Stimulated activated CD8-positive, alpha-beta memory T cell treated with anti-CD3 and anti-CD28 coated beads, Interleukin-15, amount 100 ng/mL, for 48 hours (primary cell): ENCODE measurements around the gene TSSK6.
A peak's percentile ranks its signal among the peaks of the same experiment; 100 is the strongest.

Experiments used
- DNase-seq, 2 donors: peaks; one replicate each; pipeline ENCODE4 v3.0.0-alpha.2; 2020; ENCODE audit warnings: low read depth in 2 of 2

Gene TSSK6

GRCh38 chr19:19505669-19506326 lies 9.6 kb downstream of the TSSK6 start:
- no peak for DNase-seq

DNA sequence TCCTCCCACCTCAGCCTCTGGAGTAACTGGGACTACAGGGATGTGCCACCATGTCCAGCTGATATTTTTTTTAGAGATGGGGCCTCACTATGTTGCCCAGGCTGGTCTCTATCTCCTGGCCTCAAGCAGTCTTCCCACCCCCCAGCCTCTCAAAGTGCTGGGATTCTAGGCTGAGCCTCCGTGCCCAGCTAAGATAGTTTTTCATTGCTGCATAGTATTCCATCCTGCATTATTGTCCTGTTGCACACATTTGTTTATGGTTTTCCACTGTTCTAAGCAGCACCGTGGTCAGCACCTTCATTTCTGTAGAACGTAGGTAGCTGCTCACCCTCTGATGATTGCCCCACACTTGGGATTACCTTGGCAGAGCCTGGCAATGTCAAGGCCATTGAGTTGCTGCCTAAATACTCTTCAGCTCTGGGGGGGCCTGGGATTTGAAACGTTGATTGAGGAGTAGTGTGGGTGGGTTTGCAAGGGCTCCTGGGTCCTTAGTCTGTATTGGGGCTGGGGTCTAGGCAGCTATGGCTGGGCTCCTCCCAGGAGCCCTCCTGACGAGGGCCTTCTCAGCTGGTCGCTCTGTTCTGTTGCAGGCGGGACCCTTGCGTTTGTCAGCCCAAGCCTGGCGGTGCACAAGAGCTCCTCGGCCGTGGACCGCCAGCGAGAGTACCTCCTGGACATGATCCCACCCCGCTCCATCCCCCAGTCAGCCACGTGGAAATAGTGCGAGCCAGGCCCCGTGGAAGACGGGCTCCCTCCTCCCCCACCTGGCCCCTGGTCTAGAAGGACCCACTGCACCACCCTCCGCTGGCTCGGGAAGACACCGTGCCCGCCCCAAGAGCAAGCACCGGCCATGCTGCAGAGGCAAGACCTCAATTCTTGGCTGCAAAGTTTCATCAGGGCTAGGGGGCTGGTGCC lies 10.3 kb downstream of the TSSK6 start:
- DNase-seq = no peak

- DNase-seq = no peak
Measured at GRCh38 chr19:19502808-19503602, 12.3 kb downstream of the TSSK6 start.

GRCh38 chr19:19502281-19502680 lies 13.1 kb downstream of the TSSK6 start:
- no peak for DNase-seq

GRCh38 chr19:19501798-19502197 lies 13.6 kb downstream of the TSSK6 start:
- no peak for DNase-seq

- DNase-seq = no peak
Measured at GRCh38 chr19:19500975-19501644, 14.2 kb downstream of the TSSK6 start.

- DNase-seq = no peak
Measured at GRCh38 chr19:19499272-19499995, 15.9 kb downstream of the TSSK6 start.

GRCh38 chr19:19498255-19498991 lies 16.9 kb downstream of the TSSK6 start:
- no peak for DNase-seq

DNA sequence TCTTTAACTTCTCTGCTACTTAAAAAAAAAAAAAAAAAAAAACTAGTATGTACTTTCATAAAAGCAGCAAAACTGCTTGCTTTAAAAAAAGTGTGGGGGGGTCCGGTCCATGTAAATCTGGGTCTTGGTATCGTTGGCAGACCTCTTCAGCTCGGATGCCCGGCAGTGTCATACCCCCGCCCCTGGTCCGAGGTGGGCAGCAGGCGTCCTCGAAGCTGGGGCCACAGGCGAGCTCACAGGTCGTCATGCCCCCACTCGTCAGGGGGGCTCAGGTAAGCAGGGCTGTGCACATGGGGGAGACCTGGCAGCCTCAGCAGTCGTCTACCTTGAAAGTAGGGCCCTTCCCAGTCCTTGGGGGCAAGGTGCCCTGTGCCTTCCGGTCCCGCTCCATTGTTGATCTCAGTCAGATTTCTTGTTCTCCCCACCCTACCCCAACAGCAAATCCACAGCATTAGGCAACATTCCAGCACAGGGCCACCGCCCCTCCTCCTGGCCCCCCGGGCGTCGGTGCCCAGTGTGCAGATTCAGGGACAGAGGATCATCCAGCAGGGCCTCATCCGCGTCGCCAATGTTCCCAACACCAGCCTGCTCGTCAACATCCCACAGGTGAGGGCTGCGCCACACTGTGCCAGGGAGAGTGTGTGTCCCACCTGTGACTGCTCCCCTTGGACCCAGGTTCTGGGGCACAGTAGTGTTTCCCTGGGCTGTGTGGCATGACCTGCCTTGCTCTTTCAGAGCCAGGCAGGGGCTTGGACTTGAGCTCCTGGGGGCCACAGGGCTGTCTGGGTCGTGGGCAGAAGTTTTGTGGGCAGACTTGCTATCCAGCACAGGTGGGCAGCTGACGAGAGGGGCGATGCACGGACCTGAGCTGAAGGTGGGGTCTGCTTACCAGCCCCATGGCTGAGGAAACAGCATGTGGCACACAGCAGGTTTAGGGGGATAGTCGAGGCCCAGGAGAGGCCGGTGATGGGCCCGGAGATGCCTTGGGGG lies 19.4 kb downstream of the TSSK6 start:
- no peak for DNase-seq

- no peak for DNase-seq
Measured at GRCh38 chr19:19493841-19494546, 21.4 kb downstream of the TSSK6 start.

- no peak for DNase-seq
Measured at GRCh38 chr19:19492026-19492610, 23.2 kb downstream of the TSSK6 start.

GRCh38 chr19:19491321-19492025 lies 23.9 kb downstream of the TSSK6 start:
- no peak for DNase-seq

DNA sequence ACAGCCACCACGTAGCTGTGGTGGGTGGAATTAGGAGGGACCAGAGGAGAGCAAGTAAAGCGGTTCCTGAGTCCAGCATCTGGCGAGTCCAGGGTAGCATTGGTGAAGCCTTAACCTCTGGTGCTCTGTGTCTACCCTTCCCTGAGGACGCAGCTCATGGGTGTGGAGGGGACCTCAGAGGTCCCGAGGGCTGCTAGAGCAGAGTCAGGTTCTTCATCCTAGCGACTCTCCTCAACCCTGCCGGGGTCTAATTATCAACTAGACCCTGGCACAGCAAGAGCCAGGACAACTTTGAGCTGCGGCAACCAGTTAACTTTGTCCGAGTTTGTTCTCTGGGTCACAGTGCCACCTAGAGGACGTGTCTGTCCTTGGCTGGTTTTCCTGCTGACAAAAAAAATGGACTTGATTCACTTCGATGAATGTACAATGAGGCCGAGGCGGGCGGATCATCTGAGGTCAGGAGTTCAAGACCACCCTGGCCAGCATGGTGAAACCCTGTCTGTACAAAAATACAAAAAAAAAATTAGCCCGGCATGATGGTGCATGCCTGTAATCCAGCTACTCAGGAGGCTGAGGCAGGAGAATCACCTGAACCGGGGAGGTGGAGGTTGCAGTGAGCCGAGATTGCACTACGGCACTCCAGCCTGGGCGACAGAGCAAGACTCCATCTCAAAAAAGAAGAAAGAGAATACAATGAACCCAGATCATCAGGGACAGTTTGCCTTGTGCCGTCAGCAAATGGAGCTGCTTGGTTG lies 25.0 kb downstream of the TSSK6 start:
- DNase-seq = peak; percentile 42 to 52

DNA sequence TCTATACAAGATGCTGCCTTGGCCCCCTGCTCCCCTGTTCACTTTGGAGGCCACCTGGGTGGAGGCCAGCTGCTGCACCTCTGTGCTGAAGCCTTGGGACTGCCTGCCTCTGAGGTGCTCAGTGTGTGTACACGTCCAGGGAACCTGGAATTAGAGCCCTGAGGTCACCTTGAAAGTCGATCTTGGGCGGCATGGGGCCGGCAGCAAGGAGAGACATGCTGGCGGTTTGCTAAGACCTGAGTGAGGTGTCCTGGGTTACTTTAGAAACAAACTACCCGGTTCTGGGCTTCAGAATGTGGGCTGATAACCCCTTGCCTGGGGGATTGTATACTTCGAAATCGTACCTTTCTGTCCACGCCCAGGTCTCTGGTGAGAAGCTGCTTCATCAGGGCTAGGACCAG lies 25.5 kb downstream of the TSSK6 start:
- DNase-seq = no peak

DNA sequence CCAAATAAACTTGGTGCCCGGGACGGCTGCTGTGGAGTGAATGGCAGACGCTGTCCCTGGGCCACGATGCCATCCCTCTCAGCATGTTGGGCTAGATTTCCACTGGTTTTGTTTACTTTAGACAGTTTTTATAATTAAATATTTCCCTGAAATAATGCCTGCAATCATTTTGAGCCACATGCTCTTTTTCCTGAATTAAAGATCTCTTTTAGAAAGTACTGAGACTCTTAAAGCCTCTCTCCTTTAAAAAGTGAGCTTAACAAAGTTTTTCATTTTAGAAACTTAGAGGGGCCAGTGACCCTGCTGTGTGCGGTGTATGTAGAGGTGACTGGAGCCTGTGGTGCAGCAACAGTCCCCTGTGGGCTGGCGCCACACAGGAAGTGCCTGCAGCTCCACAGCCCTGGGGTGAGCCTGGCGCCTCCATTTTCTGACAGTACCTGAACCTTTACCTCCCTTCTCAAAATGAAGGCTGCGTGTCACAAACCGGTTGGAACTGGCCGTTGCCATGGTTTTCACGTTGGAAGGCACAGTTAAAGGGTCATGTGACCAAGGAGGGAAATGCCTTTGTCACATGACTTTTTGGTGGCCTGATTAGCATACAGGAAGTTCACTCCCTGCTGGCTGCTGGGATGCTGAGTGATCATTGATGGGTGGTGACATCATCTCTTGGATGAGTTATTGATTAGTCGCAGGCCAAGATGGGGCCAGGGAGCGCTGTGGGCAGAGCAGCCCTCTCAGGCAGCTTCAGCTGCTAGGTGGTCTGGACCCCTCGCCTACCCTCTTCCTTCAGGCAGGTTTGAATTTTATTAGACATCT lies 26.3 kb downstream of the TSSK6 start:
- DNase-seq = peak; percentile 74 to 77
